Measurements from ENCODE around the gene EAPP.

Gene EAPP

GRCh38 chr14:34502545-34503225, 36.8 kb downstream of the EAPP start:
- H3K36me3 ChIP-seq (ENCODE audit: control insufficient read depth, low read length): no peaks in the 10 kb centered on the region
- H3K4me3 ChIP-seq (ENCODE audit: low read length): no peak overlapping the region
- H3K27ac ChIP-seq (ENCODE audit: low read depth, low read length): no peak overlapping the region
- H4K20me1 ChIP-seq (ENCODE audit: control insufficient read depth, insufficient read depth, low read depth, low read length): no peaks in the 10 kb centered on the region
- no peaks in the 10 kb centered on the region for H3K27me3 ChIP-seq (ENCODE audit: control insufficient read depth, low read length)
- no peak overlapping the region for H3K4me2 ChIP-seq (ENCODE audit: low read length)
- no peaks in the 10 kb centered on the region for H3K9me3 ChIP-seq (ENCODE audit: control insufficient read depth, insufficient read depth, low read length)
- no peaks in the 10 kb centered on the region for H3K9me2 ChIP-seq (replicated peaks; ENCODE audit: control insufficient read depth, low read length)
- no peaks in the 10 kb centered on the region for H3F3A ChIP-seq (ENCODE audit: control insufficient read depth, insufficient read depth)
- peaks cover 7% of the 10 kb centered on the region for H3K4me1 ChIP-seq (ENCODE audit: control insufficient read depth, low read length)
- H3K79me2 ChIP-seq (ENCODE audit: control insufficient read depth, low read length): no peaks in the 10 kb centered on the region
- TF ChIP-seq CTCF (IDR thresholded peaks at IDR 0.05; ENCODE audit: low read depth, low read length, poor library complexity, severe bottlenecking) (no peak), EZH2phosphoT487 (IDR thresholded peaks at IDR 0.05; ENCODE audit: borderline replicate concordance, low read length) (no peak)

DNA sequence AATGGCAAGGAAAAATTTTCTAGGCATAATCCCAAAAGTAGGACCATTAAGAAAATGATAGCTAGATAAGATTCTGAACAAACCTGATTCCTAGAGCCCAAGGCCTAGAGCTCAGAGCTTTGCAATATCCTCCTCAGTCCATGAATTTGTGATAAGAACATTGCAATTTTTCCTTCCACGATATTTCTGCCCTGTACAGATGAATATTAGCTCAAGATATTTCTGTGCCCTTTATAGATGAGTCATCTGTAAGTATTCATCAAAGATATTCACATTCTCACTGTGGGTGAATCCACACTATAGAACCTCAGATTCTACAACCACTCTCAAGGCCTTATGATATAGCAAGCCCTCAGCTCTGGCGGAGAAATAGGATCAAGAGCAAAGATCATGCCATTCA, 37.5 kb downstream of the EAPP start:
- H3K4me2 ChIP-seq (ENCODE audit: low read length): no peak overlapping the region
- H3K4me1 ChIP-seq (ENCODE audit: control insufficient read depth, low read length): peaks cover 7% of the 10 kb centered on the region
- H3K36me3 ChIP-seq (ENCODE audit: control insufficient read depth, low read length): no peaks in the 10 kb centered on the region
- no peak overlapping the region for H3K27ac ChIP-seq (ENCODE audit: low read depth, low read length)
- H3F3A ChIP-seq (ENCODE audit: control insufficient read depth, insufficient read depth): no peaks in the 10 kb centered on the region
- H3K27me3 ChIP-seq (ENCODE audit: control insufficient read depth, low read length): no peaks in the 10 kb centered on the region
- H3K4me3 ChIP-seq (ENCODE audit: low read length): no peak overlapping the region
- H3K79me2 ChIP-seq (ENCODE audit: control insufficient read depth, low read length): no peaks in the 10 kb centered on the region
- H3K9me3 ChIP-seq (ENCODE audit: control insufficient read depth, insufficient read depth, low read length): no peaks in the 10 kb centered on the region
- TF ChIP-seq CTCF (IDR thresholded peaks at IDR 0.05; ENCODE audit: low read depth, low read length, poor library complexity, severe bottlenecking): no peak
- TF ChIP-seq EZH2phosphoT487 (IDR thresholded peaks at IDR 0.05; ENCODE audit: borderline replicate concordance, low read length): no peak
- H4K20me1 ChIP-seq (ENCODE audit: control insufficient read depth, insufficient read depth, low read depth, low read length): no peaks in the 10 kb centered on the region
- no peaks in the 10 kb centered on the region for H3K9me2 ChIP-seq (replicated peaks; ENCODE audit: control insufficient read depth, low read length)

GRCh38 chr14:34501004-34501580, 38.4 kb downstream of the EAPP start:
- Histone ChIP-seq H3F3A (ENCODE audit: control insufficient read depth, insufficient read depth) (no peaks in the 10 kb centered on the region), H3K9me3 (ENCODE audit: control insufficient read depth, insufficient read depth, low read length) (no peaks in the 10 kb centered on the region), H3K4me3 (ENCODE audit: low read length) (no peak overlapping the region), H3K4me1 (ENCODE audit: control insufficient read depth, low read length) (peaks cover 7% of the 10 kb centered on the region), H3K4me2 (ENCODE audit: low read length) (no peak overlapping the region), H3K27me3 (ENCODE audit: control insufficient read depth, low read length) (no peaks in the 10 kb centered on the region), H4K20me1 (ENCODE audit: control insufficient read depth, insufficient read depth, low read depth, low read length) (no peaks in the 10 kb centered on the region), H3K27ac (ENCODE audit: low read depth, low read length) (no peak overlapping the region), H3K9me2 (replicated peaks; ENCODE audit: control insufficient read depth, low read length) (no peaks in the 10 kb centered on the region), H3K36me3 (ENCODE audit: control insufficient read depth, low read length) (no peaks in the 10 kb centered on the region), H3K79me2 (ENCODE audit: control insufficient read depth, low read length) (no peaks in the 10 kb centered on the region)
- TF ChIP-seq CTCF (IDR thresholded peaks at IDR 0.05; ENCODE audit: low read depth, low read length, poor library complexity, severe bottlenecking): no peak
- no peak for TF ChIP-seq EZH2phosphoT487 (IDR thresholded peaks at IDR 0.05; ENCODE audit: borderline replicate concordance, low read length)

Measured in DOHH2 (cell line).